ENCODE data around the gene DERA.

DERA gene

DNA sequence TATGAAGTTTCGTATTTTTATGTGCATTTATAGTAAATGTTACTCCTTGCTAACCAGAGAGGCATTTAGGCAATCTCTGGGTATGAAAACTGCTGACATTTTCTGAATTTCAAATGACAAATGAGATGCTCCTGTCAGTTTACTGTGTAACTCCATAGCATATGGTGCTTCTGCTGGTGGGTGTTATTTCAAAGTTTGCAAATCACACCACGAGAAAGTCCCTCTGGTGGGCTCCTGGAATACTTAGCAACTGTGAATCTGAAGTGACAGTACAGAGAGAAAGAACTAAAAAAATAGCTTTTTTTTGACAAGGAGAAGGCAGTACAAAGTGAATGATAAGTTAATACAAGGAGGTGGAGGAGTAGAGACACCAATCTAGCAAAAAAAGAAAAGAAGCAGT, 161.5 kb downstream of the DERA start:
- Histone ChIP-seq H3K4me1 (ENCODE audit: control insufficient read depth in 2 of 2, insufficient read depth in 1 of 2, low read depth in 1 of 2, low read length in 2 of 2) (peaks cover 0 to 2% of the 10 kb centered on the region in 2 donors), H3K27me3 (ENCODE audit: control insufficient read depth in 3 of 3, insufficient read depth in 3 of 3, low read depth in 1 of 3, low read length in 3 of 3) (no peaks in the 10 kb centered on the region), H3K9me3 (replicated peaks in 1 of 2; ENCODE audit: control insufficient read depth in 2 of 2, insufficient read depth in 1 of 2, low read depth in 1 of 2, low read length in 2 of 2) (no peaks in the 10 kb centered on the region), H2AK5ac (ENCODE audit: low read depth, low read length) (no peak overlapping the region), H2BK15ac (ENCODE audit: low read length) (no peak overlapping the region), H3K79me1 (ENCODE audit: low read depth, low read length) (no peaks in the 10 kb centered on the region), H3K18ac (ENCODE audit: low read length) (no peak overlapping the region), H3K9ac (ENCODE audit: low read depth, low read length, poor library complexity) (no peak overlapping the region), H4K8ac (ENCODE audit: low read depth, low read length) (no peak overlapping the region), H3K23ac (ENCODE audit: low read depth, low read length, poor library complexity) (no peak overlapping the region), H2BK12ac (ENCODE audit: low read length) (no peak overlapping the region), H3K4me2 (ENCODE audit: insufficient read depth, low read length, poor library complexity, severe bottlenecking) (no peak overlapping the region), H4K91ac (ENCODE audit: low read depth, low read length, poor library complexity) (no peak overlapping the region), H2BK120ac (ENCODE audit: low read depth, low read length) (no peak overlapping the region), H2BK5ac (ENCODE audit: low read length) (no peak overlapping the region), H3K4me3 (ENCODE audit: low read length in 2 of 2) (no peak overlapping the region), H3K4ac (ENCODE audit: low read length) (no peak overlapping the region), H3K14ac (ENCODE audit: low read length) (no peak overlapping the region), H2AFZ (ENCODE audit: low read length) (no peak overlapping the region), H3K36me3 (replicated peaks in 1 of 2; ENCODE audit: control insufficient read depth in 2 of 2, insufficient read depth in 2 of 2, low read length in 2 of 2) (no peaks in the 10 kb centered on the region), H3K27ac (replicated peaks; ENCODE audit: low read length) (no peak overlapping the region)
- WGBS, 2 donors (ENCODE audit: extremely low coverage in 2 of 2, insufficient read length in 2 of 2, insufficient replicate concordance in 1 of 2) = no CpG with 5 or more reads among the region's 2 CpGs
- DNase-seq (ENCODE audit: low spot score) = no peak

DNA sequence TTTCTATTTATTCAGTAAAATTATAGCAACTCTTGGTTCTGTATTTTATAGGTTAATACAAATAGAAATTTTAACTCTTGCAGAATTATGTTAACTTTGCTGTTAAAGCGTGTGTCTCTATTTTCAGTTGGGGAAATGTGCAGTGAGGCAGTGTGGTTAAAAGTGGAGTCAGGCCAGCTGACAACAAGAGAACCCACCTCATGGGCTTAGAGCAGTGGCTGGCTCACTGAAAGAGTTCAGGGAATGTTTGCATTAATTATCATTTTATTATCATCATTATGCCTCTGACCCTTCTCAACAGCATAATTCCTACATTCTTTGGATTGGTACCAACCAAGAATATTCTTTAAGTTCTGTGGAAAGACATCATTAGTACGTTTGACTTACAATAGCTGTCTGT, 163.8 kb downstream of the DERA start:
- H3K23ac ChIP-seq (ENCODE audit: low read depth, low read length, poor library complexity) = no peak overlapping the region
- no peak overlapping the region for H3K4ac ChIP-seq (ENCODE audit: low read length)
- H2AFZ ChIP-seq (ENCODE audit: low read length) = no peak overlapping the region
- H3K4me2 ChIP-seq (ENCODE audit: insufficient read depth, low read length, poor library complexity, severe bottlenecking) = no peak overlapping the region
- H2BK120ac ChIP-seq (ENCODE audit: low read depth, low read length) = no peak overlapping the region
- no peak overlapping the region for H3K18ac ChIP-seq (ENCODE audit: low read length)
- H3K9me3 ChIP-seq (replicated peaks in 1 of 2; ENCODE audit: control insufficient read depth in 2 of 2, insufficient read depth in 1 of 2, low read depth in 1 of 2, low read length in 2 of 2) = no peaks in the 10 kb centered on the region
- H2AK5ac ChIP-seq (ENCODE audit: low read depth, low read length) = no peak overlapping the region
- no peak overlapping the region for H2BK5ac ChIP-seq (ENCODE audit: low read length)
- no peaks in the 10 kb centered on the region for H3K27me3 ChIP-seq (ENCODE audit: control insufficient read depth in 3 of 3, insufficient read depth in 3 of 3, low read depth in 1 of 3, low read length in 3 of 3)
- no peak for DNase-seq (ENCODE audit: low spot score)
- no peak overlapping the region for H2BK15ac ChIP-seq (ENCODE audit: low read length)
- H3K9ac ChIP-seq (ENCODE audit: low read depth, low read length, poor library complexity) = no peak overlapping the region
- H4K8ac ChIP-seq (ENCODE audit: low read depth, low read length) = no peak overlapping the region
- no CpG with 5 or more reads among the region's 2 CpGs for WGBS, 2 donors (ENCODE audit: extremely low coverage in 2 of 2, insufficient read length in 2 of 2, insufficient replicate concordance in 1 of 2)
- no peak overlapping the region for H4K91ac ChIP-seq (ENCODE audit: low read depth, low read length, poor library complexity)
- H3K4me1 ChIP-seq (ENCODE audit: control insufficient read depth in 2 of 2, insufficient read depth in 1 of 2, low read depth in 1 of 2, low read length in 2 of 2) = peaks cover 0 to 2% of the 10 kb centered on the region in 2 donors
- no peak overlapping the region for H3K14ac ChIP-seq (ENCODE audit: low read length)
- no peak overlapping the region for H3K4me3 ChIP-seq (ENCODE audit: low read length in 2 of 2)
- H2BK12ac ChIP-seq (ENCODE audit: low read length) = no peak overlapping the region
- no peaks in the 10 kb centered on the region for H3K36me3 ChIP-seq (replicated peaks in 1 of 2; ENCODE audit: control insufficient read depth in 2 of 2, insufficient read depth in 2 of 2, low read length in 2 of 2)
- H3K79me1 ChIP-seq (ENCODE audit: low read depth, low read length) = no peaks in the 10 kb centered on the region
- no peak overlapping the region for H3K27ac ChIP-seq (replicated peaks; ENCODE audit: low read length)

DNA sequence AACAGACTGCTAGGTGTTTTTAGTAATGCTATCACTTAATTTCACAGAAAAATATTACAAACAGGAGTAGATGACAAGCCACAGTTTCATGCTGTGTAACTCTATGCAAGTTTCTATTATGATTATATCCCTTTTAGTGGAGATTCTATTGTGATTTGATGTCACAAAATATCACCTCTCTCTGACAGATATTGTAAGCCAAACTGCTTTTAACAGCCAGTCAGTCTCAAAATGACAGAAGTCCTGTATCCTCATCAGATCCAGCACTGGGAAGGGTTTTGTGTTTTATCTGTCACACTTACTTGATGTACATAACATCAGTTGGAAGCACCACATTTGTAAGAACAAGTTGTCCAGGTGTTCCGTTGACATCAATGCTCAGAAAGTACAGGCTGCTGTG, 164.8 kb downstream of the DERA start:
- Histone ChIP-seq H2BK5ac (ENCODE audit: low read length) (no peak overlapping the region), H2AK5ac (ENCODE audit: low read depth, low read length) (no peak overlapping the region), H2AFZ (ENCODE audit: low read length) (no peak overlapping the region), H2BK15ac (ENCODE audit: low read length) (no peak overlapping the region), H3K4me1 (ENCODE audit: control insufficient read depth in 2 of 2, insufficient read depth in 1 of 2, low read depth in 1 of 2, low read length in 2 of 2) (peaks cover 0 to 2% of the 10 kb centered on the region in 2 donors), H3K4me2 (ENCODE audit: insufficient read depth, low read length, poor library complexity, severe bottlenecking) (no peak overlapping the region), H3K9me3 (replicated peaks in 1 of 2; ENCODE audit: control insufficient read depth in 2 of 2, insufficient read depth in 1 of 2, low read depth in 1 of 2, low read length in 2 of 2) (no peaks in the 10 kb centered on the region), H3K79me1 (ENCODE audit: low read depth, low read length) (no peaks in the 10 kb centered on the region), H3K27ac (replicated peaks; ENCODE audit: low read length) (no peak overlapping the region), H4K8ac (ENCODE audit: low read depth, low read length) (no peak overlapping the region), H3K36me3 (replicated peaks in 1 of 2; ENCODE audit: control insufficient read depth in 2 of 2, insufficient read depth in 2 of 2, low read length in 2 of 2) (no peaks in the 10 kb centered on the region), H3K14ac (ENCODE audit: low read length) (no peak overlapping the region), H3K23ac (ENCODE audit: low read depth, low read length, poor library complexity) (no peak overlapping the region), H2BK120ac (ENCODE audit: low read depth, low read length) (no peak overlapping the region), H3K4ac (ENCODE audit: low read length) (no peak overlapping the region), H4K91ac (ENCODE audit: low read depth, low read length, poor library complexity) (no peak overlapping the region), H2BK12ac (ENCODE audit: low read length) (no peak overlapping the region), H3K4me3 (ENCODE audit: low read length in 2 of 2) (no peak overlapping the region), H3K9ac (ENCODE audit: low read depth, low read length, poor library complexity) (no peak overlapping the region), H3K27me3 (ENCODE audit: control insufficient read depth in 3 of 3, insufficient read depth in 3 of 3, low read depth in 1 of 3, low read length in 3 of 3) (no peaks in the 10 kb centered on the region), H3K18ac (ENCODE audit: low read length) (no peak overlapping the region)
- no CpG with 5 or more reads among the region's 1 CpG for WGBS, 2 donors (ENCODE audit: extremely low coverage in 2 of 2, insufficient read length in 2 of 2, insufficient replicate concordance in 1 of 2)
- DNase-seq (ENCODE audit: low spot score) = no peak

DNA sequence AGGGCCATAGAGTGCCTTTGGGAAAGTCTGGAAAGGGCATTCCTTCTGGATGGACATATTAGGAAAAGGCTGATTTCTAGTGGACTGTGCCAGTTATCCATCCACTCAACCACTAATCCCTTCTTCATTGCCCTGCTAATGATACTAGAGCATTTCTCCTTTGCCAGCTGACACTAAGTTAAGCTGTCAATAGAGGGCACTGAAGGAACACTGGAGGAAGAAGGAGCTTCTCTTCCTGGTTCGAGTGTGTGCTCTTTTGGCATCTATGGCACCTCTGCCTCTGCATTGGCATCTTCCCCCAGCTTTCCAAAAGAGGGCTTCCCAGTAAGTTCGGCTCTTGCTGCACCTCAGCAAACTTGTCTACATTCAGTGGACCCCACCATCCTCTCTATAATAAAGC, 165.4 kb downstream of the DERA start:
- Histone ChIP-seq H2BK15ac (ENCODE audit: low read length) (no peak overlapping the region), H3K27ac (replicated peaks; ENCODE audit: low read length) (no peak overlapping the region), H3K9me3 (replicated peaks in 1 of 2; ENCODE audit: control insufficient read depth in 2 of 2, insufficient read depth in 1 of 2, low read depth in 1 of 2, low read length in 2 of 2) (no peaks in the 10 kb centered on the region), H2AK5ac (ENCODE audit: low read depth, low read length) (no peak overlapping the region), H2BK12ac (ENCODE audit: low read length) (no peak overlapping the region), H3K4me3 (ENCODE audit: low read length in 2 of 2) (no peak overlapping the region), H3K79me1 (ENCODE audit: low read depth, low read length) (no peaks in the 10 kb centered on the region), H3K23ac (ENCODE audit: low read depth, low read length, poor library complexity) (no peak overlapping the region), H3K27me3 (ENCODE audit: control insufficient read depth in 3 of 3, insufficient read depth in 3 of 3, low read depth in 1 of 3, low read length in 3 of 3) (no peaks in the 10 kb centered on the region), H4K8ac (ENCODE audit: low read depth, low read length) (no peak overlapping the region), H3K36me3 (replicated peaks in 1 of 2; ENCODE audit: control insufficient read depth in 2 of 2, insufficient read depth in 2 of 2, low read length in 2 of 2) (no peaks in the 10 kb centered on the region), H3K4me2 (ENCODE audit: insufficient read depth, low read length, poor library complexity, severe bottlenecking) (no peak overlapping the region), H4K91ac (ENCODE audit: low read depth, low read length, poor library complexity) (no peak overlapping the region), H3K14ac (ENCODE audit: low read length) (no peak overlapping the region), H3K9ac (ENCODE audit: low read depth, low read length, poor library complexity) (no peak overlapping the region), H3K4me1 (ENCODE audit: control insufficient read depth in 2 of 2, insufficient read depth in 1 of 2, low read depth in 1 of 2, low read length in 2 of 2) (peaks cover 0 to 2% of the 10 kb centered on the region in 2 donors), H2BK120ac (ENCODE audit: low read depth, low read length) (no peak overlapping the region), H3K4ac (ENCODE audit: low read length) (no peak overlapping the region), H2AFZ (ENCODE audit: low read length) (no peak overlapping the region), H2BK5ac (ENCODE audit: low read length) (no peak overlapping the region), H3K18ac (ENCODE audit: low read length) (no peak overlapping the region)
- no CpG with 5 or more reads among the region's 2 CpGs for WGBS, 2 donors (ENCODE audit: extremely low coverage in 2 of 2, insufficient read length in 2 of 2, insufficient replicate concordance in 1 of 2)
- DNase-seq (ENCODE audit: low spot score) = peak; percentile 24

Measured in neuronal stem cell (in vitro differentiated cells).